IMR-90 (cell line): Measurements from ENCODE around the gene C6orf47.

Experiments used
- MAFK ChIP-seq: IDR thresholded peaks from 2 replicates; pipeline ENCODE4 v1.6.1; 2012; ENCODE audit warnings: low read depth, low read length, improper control_type of control experiment
- POLR2A ChIP-seq: IDR thresholded peaks from 2 replicates; pipeline ENCODE4 v1.6.1; 2012; ENCODE audit warnings: mild to moderate bottlenecking, low read depth, low read length
- RAD21 ChIP-seq: IDR thresholded peaks from 2 replicates; pipeline ENCODE4 v1.6.1; 2012; ENCODE audit warnings: low read length, improper control_type of control experiment
- RCOR1 ChIP-seq: IDR thresholded peaks from 2 replicates; pipeline ENCODE4 v1.6.1; 2012; ENCODE audit warnings: mild to moderate bottlenecking, low read length, improper control_type of control experiment; ENCODE audit not compliant: insufficient replicate concordance
- SMC3 ChIP-seq: fragments of 150-350 bp; IDR thresholded peaks from 2 replicates; pipeline ENCODE4 v1.6.1; 2016; ENCODE audit warnings: low read depth, mild to moderate bottlenecking, antibody characterized with exemption, low read length, moderate library complexity
- TF ChIP-seq, protein P1 (sequence below): conservative IDR thresholded peaks from 2 replicates; pipeline ENCODE4 v1.5.1; 2012; ENCODE audit warnings: mild to moderate bottlenecking, low read depth, low read length, improper control_type of control experiment

DNA sequence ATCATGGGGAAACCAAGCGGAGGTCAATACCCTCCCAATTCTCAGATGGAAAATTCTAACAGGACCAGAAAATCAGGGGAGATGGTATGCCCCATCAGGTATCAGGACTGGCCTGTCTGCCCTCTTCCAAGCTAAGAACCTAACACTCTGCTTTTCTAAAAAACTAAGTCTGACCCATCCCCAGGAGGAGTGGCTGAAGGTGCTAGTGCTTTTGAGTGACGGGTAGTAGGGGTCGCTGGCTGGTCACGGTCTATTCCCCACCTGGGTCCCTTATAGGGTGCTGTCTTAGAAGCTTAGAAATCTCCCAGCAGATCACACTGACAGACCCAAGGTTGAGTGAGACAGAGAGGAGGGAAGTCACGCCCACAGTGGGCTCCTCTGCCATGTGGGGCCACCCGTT lies 33.0 kb upstream of the C6orf47 start:
- TF ChIP-seq POLR2A (no peak), MAFK (no peak), SMC3 (no peak), RAD21 (no peak), RCOR1 (no peak)
- TF ChIP-seq, protein P1, sequence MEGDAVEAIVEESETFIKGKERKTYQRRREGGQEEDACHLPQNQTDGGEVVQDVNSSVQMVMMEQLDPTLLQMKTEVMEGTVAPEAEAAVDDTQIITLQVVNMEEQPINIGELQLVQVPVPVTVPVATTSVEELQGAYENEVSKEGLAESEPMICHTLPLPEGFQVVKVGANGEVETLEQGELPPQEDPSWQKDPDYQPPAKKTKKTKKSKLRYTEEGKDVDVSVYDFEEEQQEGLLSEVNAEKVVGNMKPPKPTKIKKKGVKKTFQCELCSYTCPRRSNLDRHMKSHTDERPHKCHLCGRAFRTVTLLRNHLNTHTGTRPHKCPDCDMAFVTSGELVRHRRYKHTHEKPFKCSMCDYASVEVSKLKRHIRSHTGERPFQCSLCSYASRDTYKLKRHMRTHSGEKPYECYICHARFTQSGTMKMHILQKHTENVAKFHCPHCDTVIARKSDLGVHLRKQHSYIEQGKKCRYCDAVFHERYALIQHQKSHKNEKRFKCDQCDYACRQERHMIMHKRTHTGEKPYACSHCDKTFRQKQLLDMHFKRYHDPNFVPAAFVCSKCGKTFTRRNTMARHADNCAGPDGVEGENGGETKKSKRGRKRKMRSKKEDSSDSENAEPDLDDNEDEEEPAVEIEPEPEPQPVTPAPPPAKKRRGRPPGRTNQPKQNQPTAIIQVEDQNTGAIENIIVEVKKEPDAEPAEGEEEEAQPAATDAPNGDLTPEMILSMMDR = no peak
